Fibroblast of mammary gland (primary cell): ENCODE data around the gene CORO1C.
"Not testable (repeated sequence)": the region's sequence is repeated elsewhere in the genome, so short reads cannot be mapped to it uniquely, and the experiment has no call there.

ENCODE experiments used
- DNase-seq: peaks from one replicate; pipeline ENCODE4 v3.0.0-alpha.2; 2010; ENCODE audit warnings: low read depth
- H3K4me3 ChIP-seq: 2 replicates; pipeline ENCODE4 v1.5.1; 2011; ENCODE audit warnings: low read depth, mild to moderate bottlenecking, low read length, moderate library complexity; ENCODE audit not compliant: control insufficient read depth
- CTCF ChIP-seq: conservative IDR thresholded peaks from 2 replicates; pipeline ENCODE4 v1.5.1; 2011; ENCODE audit warnings: low read depth, low read length, inconsistent platforms; ENCODE audit not compliant: control insufficient read depth, insufficient read depth

The CORO1C gene

GRCh38 chr12:108664338-108665258 is 66.7 kb downstream of the CORO1C start:
- H3K4me3 ChIP-seq = no peak overlapping the region

DNA sequence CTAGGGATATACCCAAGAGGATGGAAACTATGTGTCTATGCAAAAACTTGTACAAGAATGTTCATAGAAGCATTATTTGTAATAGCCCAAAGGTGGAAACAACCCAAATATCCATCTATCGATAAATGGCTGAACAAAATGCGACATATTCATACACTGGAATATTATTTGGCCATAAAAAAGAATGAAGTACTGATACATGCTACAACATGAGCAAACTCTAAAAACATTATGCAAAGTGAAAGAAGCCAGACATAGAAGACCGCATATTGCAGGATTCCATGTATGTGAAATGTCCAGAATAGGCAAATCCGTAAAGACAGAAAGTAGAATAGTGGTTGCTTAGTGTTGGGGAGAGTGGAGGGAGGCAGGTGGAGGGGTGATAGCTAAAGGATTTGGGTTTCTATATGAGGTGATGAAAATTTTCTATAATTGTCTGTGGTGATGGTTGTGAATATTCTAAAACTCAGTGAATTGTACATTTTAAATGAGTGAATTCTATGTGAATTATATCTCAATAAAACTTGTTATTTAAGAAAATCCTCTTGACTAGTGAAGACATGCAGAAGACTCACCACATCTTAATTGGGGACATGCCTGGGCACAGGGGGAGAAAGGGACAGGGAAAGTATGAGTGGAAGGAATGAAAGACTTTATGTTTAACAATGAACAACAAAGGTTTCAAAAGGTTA is 67.8 kb downstream of the CORO1C start:
- DNase-seq = no peak
- H3K4me3 ChIP-seq = no peak overlapping the region
- TF ChIP-seq CTCF = no peak

More at GRCh38 chr12:108664338-108665258, 66.7 kb downstream of the CORO1C start:
- TF ChIP-seq CTCF = peak; percentile 99
- peak; percentile 98 for DNase-seq

- DNase-seq = not testable (repeated sequence)
These were observed 73.2 kb downstream of the CORO1C start for GRCh38 chr12:108658115-108658514.

GRCh38 chr12:108657130-108657745 is 74.1 kb downstream of the CORO1C start:
- no peak for DNase-seq
- H3K4me3 ChIP-seq = no peak overlapping the region
- no peak for TF ChIP-seq CTCF

More at GRCh38 chr12:108658115-108658514, 73.2 kb downstream of the CORO1C start:
- H3K4me3 ChIP-seq = not testable (repeated sequence)

DNA sequence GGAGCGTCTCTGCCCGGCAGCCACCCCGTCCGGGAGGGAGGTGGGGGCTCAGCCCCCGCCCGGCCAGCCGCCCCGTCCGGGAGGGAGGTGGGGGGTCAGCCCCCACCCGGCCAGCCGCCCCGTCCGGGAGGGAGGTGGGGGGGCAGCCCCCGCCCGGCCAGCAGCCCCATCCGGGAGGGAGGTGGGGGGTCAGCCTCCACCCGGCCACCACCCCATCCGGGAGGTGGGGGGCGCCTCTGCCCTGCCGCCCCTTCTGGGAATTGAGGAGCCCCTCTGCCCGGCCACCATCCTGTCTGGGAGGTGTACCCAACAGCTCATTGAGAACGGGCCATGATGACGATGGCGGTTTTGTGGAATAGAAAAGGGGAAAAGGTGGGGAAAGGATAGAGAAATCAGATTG is 75.1 kb downstream of the CORO1C start:
- not testable (repeated sequence) for DNase-seq, H3K4me3 ChIP-seq

- H3K4me3 ChIP-seq, DNase-seq: not testable (repeated sequence)
These were observed 75.5 kb downstream of the CORO1C start for GRCh38 chr12:108655812-108656175.

DNA sequence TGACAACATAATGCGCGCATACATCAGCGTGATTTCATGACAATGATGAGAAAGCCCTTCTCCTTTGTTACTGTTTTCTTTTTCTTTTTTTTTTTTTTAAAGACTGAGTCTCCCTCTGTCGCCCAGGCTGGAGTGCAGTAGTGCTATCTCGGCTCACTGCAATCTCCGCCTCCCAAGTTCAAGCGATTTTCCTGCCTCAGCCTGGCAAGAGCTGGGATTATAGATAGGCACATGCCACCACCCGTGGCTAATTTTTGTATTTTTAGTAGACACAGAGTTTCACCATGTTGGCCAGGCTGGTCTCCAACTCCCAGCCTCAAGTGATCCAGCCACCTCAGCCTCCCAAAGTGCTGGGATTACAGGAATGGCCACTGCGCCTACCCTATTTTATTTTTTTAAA is 76.7 kb downstream of the CORO1C start:
- DNase-seq, H3K4me3 ChIP-seq: not testable (repeated sequence)

DNA sequence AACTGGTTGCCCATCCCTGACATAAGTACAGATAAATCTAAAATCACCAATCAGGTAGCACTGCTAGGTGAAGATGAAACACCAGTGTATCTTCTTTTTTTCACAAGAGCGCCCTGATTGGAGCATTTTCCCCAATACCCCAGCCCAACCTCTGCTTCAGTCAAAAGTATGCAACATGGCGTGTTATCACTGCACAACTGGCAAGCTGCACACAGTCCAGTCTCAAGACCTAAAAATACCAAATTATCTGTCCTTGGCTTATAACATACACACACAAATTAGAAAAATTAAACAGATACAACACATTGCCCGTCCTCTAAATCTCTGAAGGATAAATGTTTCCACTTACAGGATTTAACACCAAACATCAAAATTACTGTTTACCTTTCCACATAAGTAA is 77.4 kb downstream of the CORO1C start:
- DNase-seq = no peak
- no peak for TF ChIP-seq CTCF

More for the DNA sequence above, 77.4 kb downstream of the CORO1C start:
- H3K4me3 ChIP-seq = no peak overlapping the region
